HepG2 (cell line): ENCODE results near the gene PRPF38B. TPM values are rescaled to one million over a fixed set of nuclear protein-coding genes. Genes with fewer than 3 reads are reported as not detected.

Source experiments
- ATAC-seq: fragments of 200-7000 bp; cut with Tn5 transposase; 3 replicates; pipeline ENCODE4 v1.9.1; 2020; ENCODE audit warnings: mild to moderate bottlenecking, moderate library complexity
- BruUV-seq: library from RNA; stranded (reverse); fragments of 400-500 nt; replicated peaks from 2 replicates; lab custom pipeline; 2021; lab: Mats Ljungman, UMichigan
- CTCF ChIA-PET: fragments of 300-600 bp; formaldehyde crosslinking; extraction: SDS; loops from one replicate; lab custom pipeline; 2021; ENCODE audit warnings: low total read pairs, inconsistent platforms, low intra/inter-chr PET ratio; lab: Yijun Ruan, JAX
- POLR2A ChIA-PET: fragments of 350-600 bp; sonication (Branson Sonifier 250); formaldehyde crosslinking; loops from one replicate; lab custom pipeline; 2020; ENCODE audit warnings: antibody characterized with exemption, inconsistent platforms; lab: Yijun Ruan, JAX
- DNase-seq: peaks from one replicate; pipeline ENCODE4 v3.0.0-alpha.2; 2015; ENCODE audit warnings: low spot score
- FAIRE-seq: peaks from 3 replicates; lab custom pipeline; 2011; peaks lifted over from hg19 to GRCh38; lab: Jason Lieb, UNC
- H2AFZ ChIP-seq: one replicate; pipeline ENCODE4 v1.6.1; 2011; ENCODE audit warnings: low read length, inconsistent platforms
- H3K27ac ChIP-seq: fragments of 300-600 bp; 3 replicates; pipeline ENCODE4 v1.8.0; 2011; ENCODE audit warnings: mixed run types, mild to moderate bottlenecking, mixed read lengths, low read length, inconsistent platforms; ENCODE audit not compliant: insufficient read depth; ENCODE audit errors: extremely low read length
- H3K27me3 ChIP-seq, 2 experiments: fragments of 200-600 bp in 1 of 2; 2 replicates in 1 of 2; 3 replicates in 1 of 2; pipeline versions ENCODE4 v1.6.0 to v1.8.0; 2011; ENCODE audit warnings: low read length in 2 of 2, mild to moderate bottlenecking in 2 of 2, moderate library complexity in 2 of 2, inconsistent platforms in 1 of 2; ENCODE audit not compliant: insufficient read depth in 2 of 2, control insufficient read depth in 1 of 2
- H3K36me3 ChIP-seq, 2 experiments: fragments of 200-600 bp in 1 of 2; replicated peaks in 1 of 2; 2 replicates in 1 of 2; 3 replicates in 1 of 2; pipeline versions ENCODE4 v1.5.1 to v1.8.0; 2011; ENCODE audit warnings: low read length in 2 of 2, inconsistent platforms in 1 of 2; ENCODE audit not compliant: insufficient read depth in 2 of 2, control insufficient read depth in 1 of 2
- H3K4me1 ChIP-seq: 2 replicates; pipeline ENCODE4 v1.5.1; 2012; ENCODE audit warnings: low read length, inconsistent platforms; ENCODE audit not compliant: insufficient read depth
- H3K4me2 ChIP-seq: 2 replicates; pipeline ENCODE4 v1.6.0; 2011; ENCODE audit warnings: low read depth, low read length, inconsistent platforms
- H3K4me3 ChIP-seq, 3 experiments: fragments of 200-600 bp in 1 of 3; sonication (generic), shearing (Covaris generic) in 1 of 3; replicated peaks in 1 of 3; 2 replicates each; pipeline ENCODE4 v1.5.1; 2011 to 2016; ENCODE audit warnings: low read length in 3 of 3, inconsistent platforms in 2 of 3, low read depth in 2 of 3, mild to moderate bottlenecking in 2 of 3, control low read depth in 1 of 3, mixed read lengths in 1 of 3; ENCODE audit not compliant: insufficient read depth in 1 of 3
- H3K79me2 ChIP-seq: one replicate; pipeline ENCODE4 v1.6.1; 2011; ENCODE audit warnings: low read length, inconsistent platforms; ENCODE audit not compliant: insufficient read depth
- H3K9ac ChIP-seq: 2 replicates; pipeline ENCODE4 v1.6.0; 2011; ENCODE audit warnings: mild to moderate bottlenecking, low read depth, low read length, inconsistent platforms; ENCODE audit not compliant: insufficient read depth
- H3K9me3 ChIP-seq: 2 replicates; pipeline ENCODE4 v1.5.1; 2012; ENCODE audit warnings: mild to moderate bottlenecking, low read length
- H4K20me1 ChIP-seq: 2 replicates; pipeline ENCODE4 v1.6.0; 2011; ENCODE audit warnings: inconsistent platforms, mild to moderate bottlenecking, low read length, moderate library complexity; ENCODE audit not compliant: insufficient read depth
- TAF1 ChIP-seq: sonication (generic); formaldehyde crosslinking; IDR thresholded peaks from 2 replicates; pipeline ENCODE4 v1.4.0; 2020; ENCODE audit warnings: missing genetic modification reagents
- TCF7L2 ChIP-seq: IDR thresholded peaks from 2 replicates; pipeline ENCODE4 v1.6.1; 2011; ENCODE audit warnings: mild to moderate bottlenecking, low read depth, low read length, moderate library complexity
- UBTF ChIP-seq: sonication (generic); formaldehyde crosslinking; IDR thresholded peaks from 2 replicates; pipeline ENCODE4 v1.4.0; 2020; ENCODE audit warnings: mild to moderate bottlenecking, missing genetic modification reagents
- ZFP91 ChIP-seq: sonication (generic); formaldehyde crosslinking; IDR thresholded peaks from 2 replicates; pipeline ENCODE4 v1.9.0; 2022; ENCODE audit warnings: missing genetic modification reagents, mild to moderate bottlenecking, borderline replicate concordance
- WGBS: methylation state at CpG from one replicate; pipeline ENCODE4 v1.1.6; 2017; ENCODE audit warnings: low lambda C conversion rate; 5-methylcytosine and 5-hydroxymethylcytosine counted together
- in situ Hi-C: cut with HindIII; loops from 2 replicates; pipeline ENCODE4 v1.10.0; 2017; ENCODE audit warnings: low pct_unique_long_range_greater_than_20kb; ENCODE audit not compliant: extremely low pct_ligation_motif_present
- intact Hi-C: fragments of 100-400 bp; cut with micrococcal nuclease; formaldehyde crosslinking; loops from one replicate; pipeline ENCODE4 v1.10.0; 2022; ENCODE audit not compliant: unreplicated experiment
- polyA plus RNA-seq, 8 experiments: library from polyadenylated mRNA; depleted of rRNA in 3 of 8; stranded (reverse) in 7 of 8; unstranded in 1 of 8; fragments of >200 nt; fragmentation: Illumina TruSeq in 4 of 8; extraction: Trizol in 4 of 8; gene quantifications; 2 replicates each; pipeline versions ENCODE4 v1.2.1 to v1.2.3, GENCODE V29; 2011 to 2016; ENCODE audit warnings: low read depth in 4 of 8, missing spikeins in 1 of 8, mixed read lengths in 1 of 8; ENCODE audit not compliant: insufficient read depth in 1 of 8
- total RNA-seq, 5 experiments: library from RNA; depleted of rRNA; stranded (reverse); fragments of >200 nt; fragmentation: Illumina TruSeq; extraction: Trizol; gene quantifications; 2 replicates each; pipeline ENCODE4 v1.2.3, GENCODE V29; 2016; ENCODE audit warnings: low read depth in 1 of 5

Gene PRPF38B
- total and polyA plus RNA-seq, 2 of the 13 experiments (the other 11 are each of a cell fraction or from before 2014, with no cell fraction given) = 25.7 to 29.7 TPM

GRCh38 chr1:108712606-108713150 lies 20.6 kb downstream of the PRPF38B start, which contains the start of gene FNDC7:
Gene FNDC7 (plus strand): TSS chr1:108712908. CDS start chr1:108712934, 26 bp downstream.
- Histone ChIP-seq H3K4me2 (no peak within 1 kb of the TSS), H3K4me3 (no peak within 1 kb of the TSS), H3K79me2 (no peaks in the 10 kb centered on the region), H3K4me1 (no peaks in the 10 kb centered on the region), H3K27me3 (peaks cover 1 to 10% of the 10 kb centered on the region in 2 experiments; a peak in 3 of 5 replicates), H3K36me3 (no peaks in the 10 kb centered on the region), H3K27ac (no peak within 1 kb of the TSS), H4K20me1 (no peaks in the 10 kb centered on the region; the same call in 1 of the 2 replicates), H3K9me3 (no peaks in the 10 kb centered on the region), H2AFZ (no peak within 1 kb of the TSS), H3K9ac (no peak within 1 kb of the TSS)
- DNase-seq (no peak), FAIRE-seq (no peak)
- BruUV-seq = no TSS peak
- in situ Hi-C loops = no loop called here
- CTCF ChIA-PET = no interaction called here
- 19% methylated on average over 9 of the region's 9 CpGs for WGBS
- intact Hi-C loops = no loop called here
- POLR2A ChIA-PET = no interaction called here
- TF ChIP-seq TAF1 (CRISPR knock-in tag) = no peak
- no peak for TF ChIP-seq UBTF (CRISPR knock-in tag)
- TF ChIP-seq, all 625 proteins: peak for 0
- ATAC-seq = peak; percentile 60

- POLR2A ChIA-PET = no interaction called here
- no peak for FAIRE-seq
- Histone ChIP-seq H3K4me1 (peaks cover 17% of the 10 kb centered on the region), H3K36me3 (no peaks in the 10 kb centered on the region), H3K4me2 (no peak overlapping the region), H3K9me3 (no peaks in the 10 kb centered on the region), H3K79me2 (no peaks in the 10 kb centered on the region), H3K9ac (no peak overlapping the region), H2AFZ (no peak overlapping the region), H3K27ac (no peak overlapping the region), H3K4me3 (no peak overlapping the region), H4K20me1 (no peaks in the 10 kb centered on the region), H3K27me3 (peaks cover 1 to 15% of the 10 kb centered on the region in 2 experiments; a peak in 4 of 5 replicates)
- TF ChIP-seq TCF7L2 = no peak
- no peak for TF ChIP-seq ZFP91 (CRISPR knock-in tag)
- WGBS = 39% methylated on average over 3 of the region's 5 CpGs
- no TSS peak for BruUV-seq
- DNase-seq = no peak
- CTCF ChIA-PET = no interaction called here
- in situ Hi-C loops (no loop called here), intact Hi-C loops (no loop called here)
- no peak for ATAC-seq
Observed at GRCh38 chr1:108715932-108716331, 23.8 kb downstream of the PRPF38B start.
